ENCODE results near the gene APLF. TPM values are rescaled to one million over a fixed set of nuclear protein-coding genes. Genes with fewer than 3 reads are reported as not detected.
A peak's percentile ranks its signal among the peaks of the same experiment; 100 is the strongest.
"Not testable (repeated sequence)": the region's sequence is repeated elsewhere in the genome, so short reads cannot be mapped to it uniquely, and the experiment has no call there.

Gene APLF
- total RNA-seq, 1 experiment from 2014 or later, result 2.1 TPM

DNA sequence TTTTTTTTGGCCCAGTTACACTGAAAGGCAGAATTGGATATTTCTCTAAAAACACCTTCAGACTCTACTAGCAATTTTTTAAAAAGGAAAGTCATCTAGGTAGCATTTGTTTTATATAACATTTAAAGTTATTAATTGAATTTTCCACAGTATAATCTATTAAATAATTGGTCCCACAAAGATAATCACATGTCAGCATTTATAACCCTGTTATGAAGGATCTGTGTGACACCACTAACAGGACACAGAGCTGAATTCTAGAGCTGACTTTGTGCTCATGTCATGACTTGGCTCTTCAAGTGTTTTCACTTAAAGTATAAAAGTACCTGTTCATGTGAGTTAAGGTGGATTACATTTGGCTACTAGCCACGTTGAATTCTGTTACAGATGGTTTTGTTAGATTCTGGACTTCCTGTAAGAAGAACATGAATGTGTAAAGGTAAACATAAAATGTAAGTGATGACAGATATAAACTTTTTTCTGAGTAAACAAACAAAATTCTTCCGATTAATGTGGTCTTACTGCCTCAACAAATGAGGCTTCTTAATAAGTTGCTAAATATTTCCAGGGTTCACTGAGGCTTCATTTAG, 106.9 kb downstream of the APLF start:
- no peak for DNase-seq (ENCODE audit: low spot score)

DNA sequence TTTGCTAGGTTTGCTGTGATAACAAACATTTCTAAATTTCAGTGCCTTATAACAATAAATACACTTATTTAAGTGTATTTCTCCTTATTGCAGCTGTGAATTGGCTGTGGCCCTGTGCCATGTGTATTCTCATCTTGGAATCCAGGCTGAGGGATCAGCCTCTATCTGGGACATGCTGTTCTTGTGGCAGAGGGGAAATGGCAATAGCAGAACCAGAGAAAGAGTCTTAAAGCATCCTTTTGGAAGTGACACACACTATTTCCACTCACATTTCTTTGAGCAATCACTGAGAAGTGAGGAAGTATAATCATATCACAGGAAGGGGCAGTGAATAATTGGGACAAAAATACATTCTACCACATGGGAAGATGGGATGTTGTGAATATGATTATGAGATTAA, 109.8 kb downstream of the APLF start:
- DNase-seq (ENCODE audit: low spot score), result no peak

DNA sequence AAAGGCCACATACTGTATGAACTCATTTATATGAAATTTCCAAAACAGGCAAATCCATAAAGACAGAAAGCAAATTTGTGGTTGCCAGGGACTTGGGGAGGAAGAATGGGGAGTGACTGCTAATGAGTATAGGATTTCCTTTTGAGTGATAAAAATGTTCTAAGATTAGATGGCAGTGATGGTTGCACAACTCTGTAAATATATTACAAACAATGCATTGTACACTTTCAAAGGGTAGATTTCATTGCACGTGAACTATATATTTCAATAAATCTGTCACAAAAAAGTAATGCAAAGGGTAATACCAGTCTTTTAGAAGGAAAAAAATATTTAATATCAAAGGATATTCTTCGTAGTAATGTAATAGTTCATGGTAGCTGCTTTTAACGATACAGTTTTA, 112.3 kb downstream of the APLF start:
- DNase-seq (ENCODE audit: low spot score), result no peak

DNA sequence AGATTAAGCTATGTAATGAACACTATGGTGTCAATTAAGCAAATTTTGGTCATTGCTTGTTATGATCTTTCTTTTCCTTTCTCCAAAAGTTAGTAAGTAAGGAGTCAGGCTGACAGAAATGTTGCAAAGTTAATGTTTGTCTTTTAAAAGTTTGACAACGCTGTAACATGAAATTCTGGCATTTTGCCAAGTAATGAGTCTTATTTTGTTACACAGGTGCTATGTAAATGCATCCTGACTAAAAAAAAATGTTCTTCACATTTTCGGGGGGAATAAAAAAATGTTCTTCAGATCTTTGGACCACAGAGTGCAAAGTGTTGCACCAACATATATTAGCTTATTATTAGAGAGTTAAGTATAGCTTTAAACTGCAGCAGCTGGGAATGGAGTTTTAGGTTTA, 121.2 kb downstream of the APLF start:
- DNase-seq (ENCODE audit: low spot score), result no peak

DNA sequence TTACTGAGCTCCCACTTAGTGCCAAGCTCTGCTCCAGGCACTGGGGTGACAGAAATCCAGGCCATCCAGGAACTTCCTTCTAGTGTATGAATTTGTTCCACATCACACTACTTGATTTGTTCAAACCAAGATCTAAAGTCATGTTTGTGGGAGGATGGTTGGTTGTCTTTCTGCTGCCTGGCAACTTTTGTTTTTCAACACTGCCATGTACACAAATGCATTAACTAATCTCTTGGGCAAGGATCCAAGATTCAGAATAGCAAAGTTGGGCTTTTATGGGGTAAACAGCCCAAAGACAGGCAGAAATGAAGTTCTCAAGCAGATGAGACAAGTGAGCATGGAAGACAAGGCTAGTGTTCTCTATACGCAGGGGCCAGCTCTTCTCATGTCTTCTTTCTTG, 122.6 kb downstream of the APLF start:
- no peak for DNase-seq (ENCODE audit: low spot score)

DNA sequence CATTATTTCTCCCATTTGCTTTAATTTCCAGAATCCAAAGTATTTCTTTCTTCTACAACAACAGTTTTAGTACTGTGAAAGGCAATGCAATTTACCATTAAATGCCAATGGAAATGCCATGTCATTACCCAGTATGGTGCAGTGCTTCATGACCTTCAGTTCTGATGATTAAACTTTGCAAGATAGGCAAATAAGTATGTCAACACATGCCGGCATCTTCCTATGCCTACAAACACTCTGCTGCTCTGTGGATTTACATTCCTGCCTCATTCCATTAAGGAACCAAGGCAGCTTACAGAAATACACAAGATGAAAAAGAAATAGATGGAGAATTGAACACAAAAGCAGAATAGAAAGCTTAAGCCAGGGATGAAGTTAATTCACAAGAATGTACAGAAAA, 123.3 kb downstream of the APLF start:
- no peak for DNase-seq (ENCODE audit: low spot score)

DNA sequence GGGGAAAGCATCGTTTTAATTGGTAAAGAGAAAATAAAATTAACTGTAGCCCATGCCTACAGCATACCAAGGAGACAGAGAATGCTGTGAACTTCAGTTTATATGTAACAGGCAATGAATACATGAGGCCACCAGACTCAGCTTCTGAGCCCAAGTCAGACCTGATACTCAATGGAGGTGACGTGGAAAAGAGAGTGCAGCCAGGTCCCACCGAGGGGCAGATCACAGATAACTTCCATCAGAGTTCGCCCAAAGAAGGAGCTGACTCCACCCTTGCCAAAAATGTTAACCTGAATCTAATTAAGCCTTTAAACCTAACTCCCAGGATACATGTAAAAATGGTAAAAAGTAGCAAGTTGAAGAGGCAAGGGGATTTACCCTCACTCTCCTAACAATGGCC, 123.8 kb downstream of the APLF start:
- DNase-seq (ENCODE audit: low spot score), result no peak

DNA sequence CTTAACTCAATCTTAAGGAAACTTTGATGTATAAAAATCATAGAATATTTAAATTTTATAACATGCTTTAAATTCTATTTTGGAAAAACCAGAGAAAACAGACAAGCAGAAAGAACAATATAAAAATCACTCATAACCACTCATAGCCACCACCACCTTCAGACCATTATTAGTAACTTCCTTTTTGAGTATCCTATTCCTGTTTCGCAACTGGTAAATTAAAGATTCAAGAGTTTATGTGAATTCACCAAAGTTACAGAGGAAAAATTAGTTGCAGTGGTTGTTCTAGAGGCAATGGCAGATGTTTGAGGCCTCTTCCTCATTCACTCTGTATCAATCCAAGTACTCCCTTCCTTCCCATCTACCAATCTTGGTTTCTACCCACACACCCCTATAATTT, 126.7 kb downstream of the APLF start:
- DNase-seq (ENCODE audit: low spot score), result no peak

DNA sequence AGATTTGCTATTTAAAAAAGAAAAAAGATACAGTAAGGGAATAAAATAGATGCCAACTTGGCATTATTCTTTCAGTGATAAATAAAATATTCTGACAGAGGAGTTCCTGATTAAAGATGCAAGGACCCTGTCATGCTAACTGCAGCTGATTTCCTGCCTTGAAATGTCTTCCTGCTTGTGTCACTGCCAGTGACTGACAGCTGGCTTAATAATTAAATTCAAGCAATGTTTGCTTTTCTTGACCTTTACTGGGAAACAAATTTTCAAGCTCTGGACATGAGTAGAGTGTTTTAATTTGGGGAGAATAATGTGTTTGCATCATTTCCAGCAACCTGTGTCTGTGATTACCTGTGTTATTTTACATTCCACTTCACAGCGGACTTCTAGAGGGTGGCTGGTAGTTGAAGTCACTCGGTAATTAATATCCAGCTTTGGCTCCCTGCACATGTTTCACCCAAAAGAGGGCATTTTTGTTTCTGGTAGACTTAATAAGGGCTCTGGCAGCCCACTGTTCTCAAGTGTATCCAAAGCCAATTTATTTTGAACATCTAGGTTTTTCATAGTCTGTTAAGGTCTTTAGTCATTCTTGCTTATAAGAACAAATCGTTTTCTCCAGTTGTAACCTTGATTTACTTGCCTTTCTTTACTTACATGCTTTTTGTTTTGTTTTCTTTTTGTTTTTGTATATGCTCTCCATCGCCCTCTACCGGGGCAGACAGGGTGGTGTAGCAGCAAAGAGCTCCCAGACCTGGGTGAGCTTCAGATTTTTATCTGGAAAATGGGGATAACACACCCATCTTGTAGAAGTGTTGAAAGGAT, 127.5 kb downstream of the APLF start:
- DNase-seq (ENCODE audit: low spot score), result peak; percentile 36

DNA sequence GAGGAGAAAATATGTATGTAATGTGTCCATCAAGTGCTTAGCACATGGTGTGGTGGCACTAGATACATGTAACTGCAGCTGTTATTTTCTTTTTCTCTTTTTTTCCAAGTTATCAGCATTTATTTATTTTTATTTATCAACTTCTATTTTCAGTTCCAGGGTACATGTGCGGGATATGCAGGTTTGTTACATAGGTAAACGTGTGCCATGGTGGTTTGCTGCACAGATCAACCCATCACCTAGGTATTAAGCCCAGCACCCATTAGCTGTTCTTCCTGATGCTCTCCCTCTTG, 128.1 kb downstream of the APLF start:
- DNase-seq (ENCODE audit: low spot score), result not testable (repeated sequence)

DNA sequence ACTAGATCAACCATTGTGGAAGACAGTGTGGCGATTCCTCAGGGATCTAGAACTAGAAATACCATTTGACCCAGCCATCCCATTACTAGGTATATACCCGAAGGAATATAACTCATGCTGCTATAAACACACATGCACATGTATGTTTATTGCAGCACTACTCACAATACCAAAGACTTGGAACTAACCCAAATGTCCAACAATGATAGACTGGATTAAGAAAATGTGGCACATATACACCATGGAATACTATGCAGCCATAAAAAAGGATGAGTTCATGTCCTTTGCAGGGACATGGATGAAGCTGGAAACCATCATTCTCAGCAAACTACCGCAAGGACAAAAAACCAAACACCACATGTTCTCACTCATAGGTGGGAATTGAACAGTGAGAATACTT, 133.1 kb downstream of the APLF start:
- not testable (repeated sequence) for DNase-seq (ENCODE audit: low spot score)

DNA sequence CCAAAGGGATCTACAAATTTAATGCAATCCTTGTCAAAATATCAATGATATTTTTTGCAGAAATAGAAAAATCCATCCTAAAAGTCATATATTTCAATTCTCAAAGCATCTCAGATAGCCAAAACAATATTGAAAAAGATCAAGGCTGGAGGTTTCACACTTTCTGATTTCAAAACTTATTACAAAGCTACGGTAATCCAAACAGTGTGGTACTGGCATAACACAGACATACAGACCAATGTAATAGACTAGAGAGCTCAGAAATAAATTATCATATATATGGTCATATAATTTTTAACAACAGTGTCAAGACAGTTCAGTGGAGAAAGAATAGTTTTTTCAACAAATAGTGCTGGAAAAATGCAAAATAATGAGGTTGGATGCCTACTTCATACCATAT, 135.7 kb downstream of the APLF start:
- DNase-seq (ENCODE audit: low spot score), result no peak

DNA sequence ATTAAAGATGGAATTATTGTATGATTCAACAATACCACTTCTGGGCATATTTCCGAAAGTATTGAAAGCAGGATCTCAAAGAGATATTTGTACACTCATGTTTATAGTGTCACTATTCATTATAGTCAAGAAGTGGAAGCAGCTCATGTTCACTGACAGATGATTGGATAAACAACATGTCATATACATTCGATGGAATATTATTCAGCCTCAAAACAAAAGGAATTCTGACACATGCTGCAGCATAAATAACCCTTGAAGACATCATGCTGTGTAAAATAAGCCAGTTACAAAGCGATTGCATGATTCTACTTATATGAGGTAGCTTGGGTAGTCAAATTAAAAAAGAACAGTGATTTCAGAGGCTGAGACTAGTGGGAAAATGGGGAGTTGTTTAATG, 136.7 kb downstream of the APLF start:
- no peak for DNase-seq (ENCODE audit: low spot score)

DNA sequence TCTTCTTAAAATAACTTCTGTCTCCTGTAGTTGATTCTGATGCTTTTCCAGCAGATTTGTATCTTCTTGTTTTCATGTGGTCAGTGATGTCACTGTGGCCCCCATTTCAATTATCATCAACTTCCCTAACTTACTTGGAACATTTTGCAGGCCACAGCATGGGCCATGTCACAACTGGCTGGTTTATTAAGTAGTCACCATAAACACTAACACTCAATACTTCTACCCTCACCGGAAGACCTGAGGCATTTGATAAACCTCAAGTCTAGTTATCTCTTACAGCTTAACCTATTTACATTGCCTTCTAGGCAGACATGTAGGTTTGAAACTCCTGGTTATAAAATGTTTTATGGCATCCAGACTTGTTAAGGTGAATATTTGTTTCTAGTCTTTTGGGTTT, 138.6 kb downstream of the APLF start:
- DNase-seq (ENCODE audit: low spot score), result no peak

DNA sequence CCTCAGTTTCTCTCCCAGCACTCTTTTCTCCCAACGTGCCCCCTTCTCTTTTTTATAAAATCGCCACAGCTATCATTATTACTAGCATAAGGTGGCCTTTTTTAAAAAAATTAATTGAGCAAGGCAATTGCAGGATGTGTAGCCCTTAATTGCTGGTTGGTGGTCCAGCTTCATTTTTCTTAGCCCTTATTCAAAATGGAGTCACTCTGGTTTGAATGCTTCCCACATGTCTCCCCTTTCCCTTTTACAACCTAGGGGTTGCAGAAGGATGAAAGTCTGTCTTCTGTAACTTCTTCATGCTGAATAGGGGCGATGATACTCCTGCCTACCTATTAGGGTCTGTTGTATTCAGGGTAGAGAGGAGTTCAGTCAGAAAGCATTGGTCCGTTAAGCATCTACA, 139.4 kb downstream of the APLF start:
- DNase-seq (ENCODE audit: low spot score), result no peak

DNA sequence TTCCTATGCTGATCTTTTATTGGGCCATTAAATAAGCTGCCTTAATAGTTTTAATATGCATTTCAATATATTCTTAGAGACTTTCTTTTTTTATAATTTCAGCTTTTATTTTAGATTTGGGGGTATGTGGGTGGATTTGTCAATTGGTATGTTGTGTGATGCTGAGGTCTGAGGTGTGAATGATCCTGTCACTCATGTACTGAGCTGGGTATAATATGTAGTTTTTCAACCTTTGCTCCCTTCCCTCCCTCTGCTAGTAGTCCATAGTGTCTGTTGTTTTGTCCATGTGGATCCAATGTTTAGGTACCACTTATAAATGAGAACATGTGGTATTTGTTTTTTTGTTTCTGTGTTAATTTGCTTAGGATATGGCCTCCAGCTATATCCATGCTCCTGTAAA, 140.5 kb downstream of the APLF start:
- no peak for DNase-seq (ENCODE audit: low spot score)

DNA sequence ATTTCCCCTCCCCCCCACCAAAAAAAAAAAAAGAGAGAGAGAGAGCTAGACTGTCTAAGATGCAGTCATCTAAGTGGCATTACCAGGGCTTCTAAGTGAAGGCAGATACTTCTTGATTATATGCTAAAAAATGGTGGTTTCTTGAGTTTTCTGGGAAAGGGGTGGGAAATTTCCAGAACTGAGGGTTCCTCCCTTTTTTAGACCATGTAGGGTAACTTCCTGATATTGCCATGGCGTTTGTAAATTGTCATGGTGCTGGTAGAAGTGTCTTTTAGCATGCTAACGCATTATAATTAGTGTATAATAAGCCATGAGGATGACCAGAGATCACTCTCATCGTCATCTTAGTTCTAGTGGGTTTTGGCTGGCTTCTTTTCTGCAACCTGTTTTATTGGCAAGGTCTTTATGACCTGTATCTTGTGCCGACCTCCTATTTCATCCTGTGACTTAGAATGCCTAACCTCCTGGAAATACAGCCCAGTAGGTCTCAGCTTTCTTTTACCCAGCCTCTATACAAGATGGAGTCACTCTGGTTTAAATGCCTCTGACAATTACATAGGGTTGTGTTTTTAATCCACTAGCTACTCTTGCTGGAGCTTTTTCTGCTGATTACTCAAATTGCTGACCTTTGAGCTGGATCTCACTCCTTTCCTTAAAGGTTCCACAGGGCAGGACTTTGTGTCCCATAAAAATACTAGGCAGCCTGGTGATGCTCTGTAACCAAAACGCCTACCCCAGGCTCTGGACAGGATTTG, 145.6 kb downstream of the APLF start:
- no peak for DNase-seq (ENCODE audit: low spot score)

DNA sequence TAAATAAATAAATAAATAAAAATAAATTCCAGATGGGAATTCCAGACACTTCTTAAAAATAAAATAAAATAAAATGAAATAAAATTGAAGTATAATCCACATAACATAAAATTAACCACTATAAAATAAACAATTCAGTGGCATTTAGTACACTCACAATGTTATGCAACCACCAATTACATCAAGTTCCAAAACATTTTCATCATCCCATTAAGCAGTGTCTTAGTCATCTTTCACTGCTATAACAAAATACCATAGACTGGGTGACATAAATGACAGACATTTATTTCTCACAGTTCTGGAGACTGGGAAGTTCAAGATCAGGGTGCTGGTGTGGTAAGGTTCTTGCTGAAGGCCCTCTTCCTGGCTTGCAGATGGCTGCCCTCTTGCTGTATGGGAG, 153.4 kb downstream of the APLF start:
- no peak for DNase-seq (ENCODE audit: low spot score)

DNA sequence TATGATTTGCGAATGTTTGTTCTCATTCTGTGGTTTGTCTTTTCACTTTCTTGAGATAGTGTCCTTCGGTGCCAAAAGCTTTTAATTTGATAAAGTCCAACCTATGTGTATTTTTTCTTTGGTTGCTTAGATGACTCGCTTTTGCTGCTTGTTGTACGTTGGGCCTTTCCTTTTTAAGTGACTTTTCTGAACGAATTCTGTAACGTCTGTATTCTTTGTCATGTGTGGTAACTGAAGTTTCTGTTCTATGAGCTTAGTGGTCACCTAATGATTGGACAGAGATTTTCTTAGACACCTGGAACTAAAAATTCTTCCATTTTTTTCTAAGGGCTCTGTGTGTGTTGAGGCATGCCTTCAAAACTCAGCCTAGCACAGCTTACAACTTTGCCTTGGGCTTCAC, 156.4 kb downstream of the APLF start:
- DNase-seq (ENCODE audit: low spot score), result no peak

DNA sequence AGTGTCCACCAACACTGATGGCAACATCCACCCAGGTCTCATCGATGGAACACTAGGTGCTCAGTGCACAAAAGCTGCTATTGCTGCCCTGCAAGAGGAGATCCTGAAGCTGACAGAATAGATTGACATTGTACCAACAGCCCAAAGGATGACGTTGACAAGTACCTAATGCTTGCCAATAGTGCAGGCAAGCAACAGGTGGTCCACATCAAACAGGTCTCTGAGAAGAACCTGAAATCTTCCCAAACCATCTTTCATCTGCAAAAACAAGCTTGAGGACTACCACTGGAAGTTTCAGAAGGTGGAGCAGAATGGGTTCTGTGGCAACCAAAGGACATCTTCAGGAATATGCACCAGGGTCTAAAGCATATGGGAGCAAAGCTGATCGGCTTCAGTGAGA, 160.2 kb downstream of the APLF start:
- DNase-seq (ENCODE audit: low spot score), result no peak
